Neural progenitor cell (in vitro differentiated cells): ENCODE results near the gene PAK1. TPM values are rescaled to one million over a fixed set of nuclear protein-coding genes. Genes with fewer than 3 reads are reported as not detected.

Experiments used
- DNase-seq: peaks from one replicate; pipeline ENCODE4 v3.0.0-alpha.2; 2016; ENCODE audit warnings: low spot score
- H2AFZ ChIP-seq: fragments of 200-600 bp; sonication (generic); replicated peaks from 2 replicates; pipeline ENCODE4 v1.6.1; 2016; ENCODE audit warnings: antibody characterized with exemption
- H3F3A ChIP-seq: fragments of 200-600 bp; sonication (generic); 2 replicates; pipeline ENCODE4 v1.6.1; 2016; ENCODE audit warnings: antibody characterized with exemption, low read depth
- H3K27ac ChIP-seq: fragments of 200-600 bp; sonication (generic); 2 replicates; pipeline ENCODE4 v1.5.1; 2016; ENCODE audit warnings: mild to moderate bottlenecking
- H3K27me3 ChIP-seq: fragments of 200-600 bp; sonication (generic); 2 replicates; pipeline ENCODE4 v1.6.1; 2016; ENCODE audit warnings: mild to moderate bottlenecking, moderate library complexity
- H3K36me3 ChIP-seq: fragments of 200-600 bp; sonication (generic); 2 replicates; pipeline ENCODE4 v1.5.1; 2016
- H3K4me1 ChIP-seq: fragments of 200-600 bp; sonication (generic); 2 replicates; pipeline ENCODE4 v1.6.1; 2016; ENCODE audit warnings: mixed run types
- H3K4me2 ChIP-seq: fragments of 200-600 bp; sonication (generic); 2 replicates; pipeline ENCODE4 v1.6.1; 2016
- H3K4me3 ChIP-seq: fragments of 200-600 bp; sonication (generic); 2 replicates; pipeline ENCODE4 v1.5.1; 2016
- H3K79me2 ChIP-seq: fragments of 200-600 bp; sonication (generic); 2 replicates; pipeline ENCODE4 v1.6.1; 2016; ENCODE audit warnings: low read depth
- H3K9ac ChIP-seq: fragments of 200-600 bp; sonication (generic); 2 replicates; pipeline ENCODE4 v1.6.1; 2016
- H3K9me3 ChIP-seq: fragments of 200-600 bp; sonication (generic); 2 replicates; pipeline ENCODE4 v1.5.1; 2016; ENCODE audit warnings: low read depth
- H4K20me1 ChIP-seq: fragments of 200-600 bp; sonication (generic); 2 replicates; pipeline ENCODE4 v1.6.1; 2016; ENCODE audit warnings: low read depth
- H3K27ac Mint-ChIP-seq: 3 replicates; pipeline ENCODE4 v1.8.0; 2021; ENCODE audit warnings: mixed read lengths
- H3K27me3 Mint-ChIP-seq: 2 replicates; pipeline ENCODE4 v1.8.0; 2022; ENCODE audit warnings: low read depth, mild to moderate bottlenecking, inconsistent platforms, moderate library complexity, mixed read lengths; ENCODE audit not compliant: insufficient read depth
- H3K36me3 Mint-ChIP-seq: 3 replicates; pipeline ENCODE4 v1.8.0; 2021; ENCODE audit warnings: mixed read lengths
- H3K4me1 Mint-ChIP-seq: 3 replicates; pipeline ENCODE4 v1.8.0; 2021; ENCODE audit warnings: mixed read lengths
- H3K4me3 Mint-ChIP-seq: 3 replicates; pipeline ENCODE4 v1.8.0; 2021; ENCODE audit warnings: mild to moderate bottlenecking, moderate library complexity, mixed read lengths
- H3K9me3 Mint-ChIP-seq: 3 replicates; pipeline ENCODE4 v1.8.0; 2020; ENCODE audit warnings: mixed read lengths
- CTCF ChIP-seq: fragments of 200-600 bp; sonication (generic); IDR thresholded peaks from 2 replicates; pipeline ENCODE4 v1.5.1; 2017; ENCODE audit warnings: antibody characterized with exemption, mild to moderate bottlenecking
- EZH2 ChIP-seq: fragments of 200-600 bp; sonication (generic); IDR thresholded peaks from 2 replicates; pipeline ENCODE4 v1.6.1; 2017; ENCODE audit warnings: antibody characterized with exemption, mild to moderate bottlenecking, moderate library complexity
- EZH2phosphoT487 ChIP-seq: fragments of 200-600 bp; sonication (generic); IDR thresholded peaks from 2 replicates; pipeline ENCODE4 v1.6.1; 2017; ENCODE audit warnings: antibody characterized with exemption
- total RNA-seq: library from RNA; depleted of rRNA; stranded (reverse); fragments of >200 nt; gene quantifications from 2 replicates; pipeline ENCODE4 v1.2.3, GENCODE V29; 2015; ENCODE audit warnings: low replicate concordance

Gene PAK1
- total RNA-seq, 1 donor from 2014 or later = 52.1 TPM

GRCh38 chr11:77346906-77347603 is 126.8 kb downstream of the PAK1 start:
- no peaks in the 10 kb centered on the region for H3K9me3 ChIP-seq
- no peak for TF ChIP-seq CTCF
- no peak for TF ChIP-seq EZH2phosphoT487
- no peak for TF ChIP-seq EZH2
- no peak overlapping the region for H3K4me2 ChIP-seq
- H3K9ac ChIP-seq = no peak overlapping the region
- Mint-ChIP-seq H3K4me3 (no peak overlapping the region), H3K27me3 (no peaks in the 10 kb centered on the region), H3K36me3 (peaks cover 7% of the 10 kb centered on the region), H3K9me3 (no peaks in the 10 kb centered on the region), H3K27ac (no peak overlapping the region), H3K4me1 (no peaks in the 10 kb centered on the region)
- no peaks in the 10 kb centered on the region for H3K36me3 ChIP-seq
- no peak overlapping the region for H2AFZ ChIP-seq
- H3K4me3 ChIP-seq = no peak overlapping the region
- DNase-seq = no peak
- H3K79me2 ChIP-seq = no peaks in the 10 kb centered on the region
- no peaks in the 10 kb centered on the region for H4K20me1 ChIP-seq
- no peak overlapping the region for H3K27ac ChIP-seq
- no peaks in the 10 kb centered on the region for H3K4me1 ChIP-seq
- H3F3A ChIP-seq = no peaks in the 10 kb centered on the region
- no peaks in the 10 kb centered on the region for H3K27me3 ChIP-seq

- Histone ChIP-seq H3K27me3 (no peaks in the 10 kb centered on the region), H3K9ac (no peak overlapping the region), H2AFZ (no peak overlapping the region), H3K4me3 (no peak overlapping the region), H3K4me1 (no peaks in the 10 kb centered on the region), H4K20me1 (no peaks in the 10 kb centered on the region), H3F3A (no peaks in the 10 kb centered on the region), H3K36me3 (no peaks in the 10 kb centered on the region), H3K79me2 (no peaks in the 10 kb centered on the region), H3K27ac (no peak overlapping the region), H3K9me3 (no peaks in the 10 kb centered on the region), H3K4me2 (no peak overlapping the region)
- Mint-ChIP-seq H3K4me1 (no peaks in the 10 kb centered on the region), H3K9me3 (no peaks in the 10 kb centered on the region), H3K36me3 (peaks cover 9% of the 10 kb centered on the region), H3K27ac (no peak overlapping the region), H3K27me3 (no peaks in the 10 kb centered on the region), H3K4me3 (no peak overlapping the region)
- DNase-seq = no peak
- TF ChIP-seq EZH2phosphoT487 = no peak
- TF ChIP-seq CTCF = no peak
- no peak for TF ChIP-seq EZH2
Measured at GRCh38 chr11:77345621-77346020, 128.3 kb downstream of the PAK1 start.

- no peaks in the 10 kb centered on the region for H3K79me2 ChIP-seq
- no peak overlapping the region for H3K4me2 ChIP-seq
- no peaks in the 10 kb centered on the region for H3K9me3 Mint-ChIP-seq
- peaks cover 3% of the 10 kb centered on the region for H3K36me3 Mint-ChIP-seq
- H3K27ac Mint-ChIP-seq = no peak overlapping the region
- H2AFZ ChIP-seq = no peak overlapping the region
- no peak overlapping the region for H3K4me3 Mint-ChIP-seq
- no peaks in the 10 kb centered on the region for H3K9me3 ChIP-seq
- H3K27me3 Mint-ChIP-seq = no peaks in the 10 kb centered on the region
- no peak for TF ChIP-seq CTCF
- TF ChIP-seq EZH2 = no peak
- TF ChIP-seq EZH2phosphoT487 = no peak
- no peak overlapping the region for H3K9ac ChIP-seq
- no peaks in the 10 kb centered on the region for H3K27me3 ChIP-seq
- H3K4me1 Mint-ChIP-seq = no peaks in the 10 kb centered on the region
- H3K36me3 ChIP-seq = no peaks in the 10 kb centered on the region
- DNase-seq = no peak
- no peak overlapping the region for H3K4me3 ChIP-seq
- H3K27ac ChIP-seq = no peak overlapping the region
- H3F3A ChIP-seq = no peaks in the 10 kb centered on the region
- no peaks in the 10 kb centered on the region for H3K4me1 ChIP-seq
- no peaks in the 10 kb centered on the region for H4K20me1 ChIP-seq
Measured at GRCh38 chr11:77340501-77340900, 133.4 kb downstream of the PAK1 start.
